UCSD-AML1 (cell line): ENCODE data around the gene ARFGAP3.

Experiments
- DNase-seq: peaks from one replicate; lab custom pipeline; 2025; ENCODE audit not compliant: unreplicated experiment; lab: John Stamatoyannopoulos, UW

ARFGAP3 gene

GRCh38 chr22:42825796-42826195 lies 31.3 kb downstream of the ARFGAP3 start:
- no peak for DNase-seq

- no peak for DNase-seq
Measured at GRCh38 chr22:42821386-42821785, 35.7 kb downstream of the ARFGAP3 start.

GRCh38 chr22:42820045-42820763 lies 36.9 kb downstream of the ARFGAP3 start:
- no peak for DNase-seq

- DNase-seq: no peak
Measured at GRCh38 chr22:42819412-42820044, 37.5 kb downstream of the ARFGAP3 start.

GRCh38 chr22:42817556-42817955 lies 39.5 kb downstream of the ARFGAP3 start:
- no peak for DNase-seq

- no peak for DNase-seq
Measured at GRCh38 chr22:42816336-42816735, 40.7 kb downstream of the ARFGAP3 start.

GRCh38 chr22:42814616-42815015 lies 42.5 kb downstream of the ARFGAP3 start:
- DNase-seq: no peak

- DNase-seq: no peak
Measured at GRCh38 chr22:42814215-42814614, 42.9 kb downstream of the ARFGAP3 start.

GRCh38 chr22:42813501-42813900 lies 43.6 kb downstream of the ARFGAP3 start:
- DNase-seq: no peak

GRCh38 chr22:42811459-42811858 lies 45.6 kb downstream of the ARFGAP3 start:
- no peak for DNase-seq

GRCh38 chr22:42808521-42808920 lies 48.6 kb downstream of the ARFGAP3 start:
- DNase-seq: peak; percentile 32

- DNase-seq: no peak
Measured at GRCh38 chr22:42807185-42807584, 49.9 kb downstream of the ARFGAP3 start.

GRCh38 chr22:42805998-42806830 lies 50.9 kb downstream of the ARFGAP3 start:
- peak; percentile 31 for DNase-seq

GRCh38 chr22:42805016-42805997 lies 51.8 kb downstream of the ARFGAP3 start:
- DNase-seq: no peak

- peak; percentile 26 for DNase-seq
Measured at GRCh38 chr22:42803389-42803788, 53.7 kb downstream of the ARFGAP3 start.

GRCh38 chr22:42801252-42802080 lies 55.6 kb downstream of the ARFGAP3 start:
- no peak for DNase-seq

GRCh38 chr22:42800451-42801251 lies 56.4 kb downstream of the ARFGAP3 start:
- DNase-seq: no peak

- no peak for DNase-seq
Measured at GRCh38 chr22:42799461-42800405, 57.3 kb downstream of the ARFGAP3 start.
